NCI-H1694 treated with DMSO at 0.1 percent for 48 hours (cell line): ENCODE data around the gene CKAP4.
A peak's percentile ranks its signal among the peaks of the same experiment; 100 is the strongest.
"Not testable (repeated sequence)": the region's sequence is repeated elsewhere in the genome, so short reads cannot be mapped to it uniquely, and the experiment has no call there.

Experiments
- DNase-seq: peaks from one replicate; lab custom pipeline; 2025; lab: John Stamatoyannopoulos, UW

CKAP4 gene

GRCh38 chr12:106247674-106248311, at the start of gene CKAP4:
TSS of gene CKAP4 (minus strand) at chr12:106248020. CDS start at chr12:106247851, 169 bp downstream.
- DNase-seq = peak; percentile 24

- no peak for DNase-seq
Measured at GRCh38 chr12:106297075-106297474, 49.3 kb upstream of the CKAP4 start.

GRCh38 chr12:106296179-106296877, 48.5 kb upstream of the CKAP4 start:
- DNase-seq = no peak

GRCh38 chr12:106292339-106292738, 44.5 kb upstream of the CKAP4 start:
- DNase-seq = no peak

GRCh38 chr12:106291342-106291741, 43.5 kb upstream of the CKAP4 start:
- DNase-seq = no peak

- DNase-seq = no peak
Measured at GRCh38 chr12:106290666-106291065, 42.8 kb upstream of the CKAP4 start.

DNA sequence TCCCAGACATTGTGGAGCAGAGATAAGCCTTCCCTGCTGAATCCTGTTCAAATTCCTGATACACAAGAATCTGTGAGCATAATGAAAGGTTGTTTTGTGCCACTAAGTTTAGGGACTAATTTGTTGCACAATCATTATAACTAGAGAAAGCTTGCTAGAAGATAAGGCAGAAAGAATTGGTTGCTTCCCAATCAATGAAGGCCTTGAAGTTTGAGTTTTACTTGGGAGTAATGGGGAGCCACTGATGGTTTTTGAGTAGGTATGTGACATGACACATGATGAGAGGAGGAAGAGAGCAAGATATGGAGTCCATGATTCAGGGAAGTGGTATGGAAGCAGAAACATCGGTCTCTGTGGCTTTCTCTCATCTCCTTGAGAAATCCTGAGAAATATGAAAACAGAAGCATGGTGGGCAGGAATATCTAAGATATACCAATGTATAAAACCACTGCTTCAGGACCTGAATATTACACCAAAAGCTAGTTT, 41.4 kb upstream of the CKAP4 start:
- no peak for DNase-seq

GRCh38 chr12:106288494-106289195, 40.8 kb upstream of the CKAP4 start:
- no peak for DNase-seq

GRCh38 chr12:106288101-106288493, 40.3 kb upstream of the CKAP4 start:
- DNase-seq = no peak

DNA sequence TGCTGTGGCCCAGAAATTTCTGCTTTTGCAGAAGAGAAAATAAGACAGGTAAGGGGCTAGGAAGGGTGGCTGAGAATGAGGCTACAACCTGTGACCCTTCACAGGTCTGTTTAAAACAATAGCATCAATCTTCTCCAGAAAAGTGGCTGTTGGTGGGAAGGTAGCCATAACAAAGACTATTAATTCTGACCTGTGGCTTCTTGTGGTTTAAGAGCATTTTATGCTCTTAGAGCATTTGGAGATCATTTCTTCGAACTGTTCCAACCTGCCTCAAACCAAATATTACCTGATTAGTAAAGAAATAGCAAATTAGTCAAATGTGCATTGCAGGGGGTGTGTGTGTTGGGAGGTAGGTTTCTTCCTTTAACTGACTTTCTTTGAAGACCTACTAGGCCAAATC, 39.5 kb upstream of the CKAP4 start:
- no peak for DNase-seq

- DNase-seq = not testable (repeated sequence)
Measured at GRCh38 chr12:106286576-106287162, 38.8 kb upstream of the CKAP4 start.

GRCh38 chr12:106285982-106286381, 38.2 kb upstream of the CKAP4 start:
- peak; percentile 37 for DNase-seq

DNA sequence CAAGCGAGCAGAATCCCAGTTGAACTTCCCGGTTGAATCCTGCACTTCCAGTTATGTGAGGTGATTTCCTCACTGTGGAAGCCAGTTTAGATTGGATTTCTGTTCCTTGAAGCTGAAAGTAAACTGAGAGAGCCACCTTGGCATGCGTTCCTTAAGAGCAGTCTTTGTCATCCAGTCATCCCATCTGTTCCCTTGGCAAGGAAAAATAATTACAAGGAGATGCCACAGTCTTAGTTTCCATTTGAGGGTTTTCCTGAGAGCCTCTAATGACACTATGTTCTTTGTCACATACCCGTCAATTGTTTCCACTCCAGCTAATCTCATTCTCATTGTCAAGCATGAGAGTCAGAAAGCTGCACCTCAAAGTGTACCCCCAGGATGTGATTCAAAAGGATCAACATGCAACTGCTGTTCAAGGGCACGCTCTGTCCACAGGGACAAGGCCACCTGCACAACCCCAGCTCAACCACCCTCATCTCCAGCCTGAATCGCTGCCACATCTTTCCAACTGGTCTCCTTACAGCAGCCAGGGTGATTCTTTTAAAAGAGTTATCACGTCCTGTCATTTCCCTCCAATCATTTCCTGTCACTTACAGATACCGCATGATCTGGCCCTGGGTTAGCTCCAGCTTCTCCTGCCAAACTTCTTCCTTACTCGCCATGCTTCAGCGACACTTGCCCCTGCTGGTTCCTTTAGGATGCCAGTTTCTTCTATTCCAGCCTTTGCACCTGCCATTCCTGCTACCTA, 36.7 kb upstream of the CKAP4 start:
- DNase-seq = no peak

GRCh38 chr12:106282457-106283097, 34.8 kb upstream of the CKAP4 start:
- DNase-seq = peak; percentile 21

GRCh38 chr12:106281804-106282203, 34.0 kb upstream of the CKAP4 start:
- no peak for DNase-seq

DNA sequence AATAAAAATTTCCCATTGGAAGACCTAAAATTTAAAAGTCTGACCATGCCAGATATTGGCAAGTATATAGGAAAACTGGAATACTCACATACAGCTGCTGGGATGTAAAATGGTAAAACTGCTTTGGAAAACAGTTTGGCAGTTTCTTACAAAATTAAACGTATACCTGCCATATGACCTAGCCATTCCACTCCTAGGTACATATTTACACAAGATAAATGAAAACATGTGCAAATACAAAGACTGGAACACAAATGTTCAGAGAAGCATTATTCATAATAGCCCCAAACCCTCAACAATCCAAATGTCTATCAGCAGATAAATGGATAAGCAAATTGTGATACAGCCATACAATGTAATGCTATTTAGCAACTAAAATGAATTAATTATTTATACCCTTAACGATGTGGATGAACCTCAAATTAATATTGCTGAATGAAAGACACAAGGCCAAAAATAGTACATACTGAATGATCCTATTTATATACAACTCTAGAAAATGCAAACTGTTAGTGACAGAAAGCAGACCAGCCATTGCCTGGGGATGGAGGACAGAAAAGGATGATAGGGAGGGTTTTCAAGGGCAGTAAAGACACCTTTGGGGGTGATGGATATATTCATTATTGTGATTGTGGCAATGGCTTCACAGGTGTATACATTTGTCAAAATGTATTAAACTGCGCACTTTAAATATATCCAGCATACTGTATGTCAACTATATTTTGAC, 33.4 kb upstream of the CKAP4 start:
- DNase-seq = no peak

GRCh38 chr12:106280106-106280505, 32.3 kb upstream of the CKAP4 start:
- no peak for DNase-seq

GRCh38 chr12:106276032-106276740, 28.4 kb upstream of the CKAP4 start:
- DNase-seq = no peak

- no peak for DNase-seq
Measured at GRCh38 chr12:106275458-106275857, 27.6 kb upstream of the CKAP4 start.

DNA sequence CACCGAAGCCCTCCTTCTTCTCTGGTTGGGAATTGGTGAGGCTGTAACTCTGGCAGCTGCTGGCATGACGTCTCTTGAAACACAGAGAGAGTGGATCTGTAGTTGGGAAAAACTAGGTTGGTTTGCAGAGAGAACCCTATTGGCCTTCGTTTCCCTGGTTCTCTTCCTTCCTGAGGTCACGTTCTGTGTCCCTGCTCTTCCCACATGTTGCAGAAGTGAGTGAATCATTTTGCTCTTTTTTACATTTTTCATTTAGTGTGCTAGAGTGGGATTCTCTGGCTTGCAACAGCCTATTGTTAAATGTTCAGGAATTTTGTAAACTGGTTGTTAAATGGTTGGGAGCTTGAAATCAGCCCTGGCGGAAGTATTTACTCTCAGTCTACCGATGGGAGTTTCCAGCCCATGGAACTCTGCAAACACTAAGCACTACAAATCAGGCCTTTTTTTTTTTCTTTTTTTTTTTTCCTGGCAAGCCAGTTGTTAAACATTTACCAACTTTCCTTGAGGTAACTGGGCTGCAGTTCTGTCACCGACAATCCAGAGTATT, 26.8 kb upstream of the CKAP4 start:
- no peak for DNase-seq
